GM19043 (cell line): ENCODE data around the gene GPC2.

Experiments
- ATAC-seq: cut with Tn5 transposase; IDR thresholded peaks from one replicate; pipeline ENCODE4 v1.9.1; 2021; ENCODE audit warnings: low read depth; ENCODE audit not compliant: unreplicated experiment

GPC2 gene

DNA sequence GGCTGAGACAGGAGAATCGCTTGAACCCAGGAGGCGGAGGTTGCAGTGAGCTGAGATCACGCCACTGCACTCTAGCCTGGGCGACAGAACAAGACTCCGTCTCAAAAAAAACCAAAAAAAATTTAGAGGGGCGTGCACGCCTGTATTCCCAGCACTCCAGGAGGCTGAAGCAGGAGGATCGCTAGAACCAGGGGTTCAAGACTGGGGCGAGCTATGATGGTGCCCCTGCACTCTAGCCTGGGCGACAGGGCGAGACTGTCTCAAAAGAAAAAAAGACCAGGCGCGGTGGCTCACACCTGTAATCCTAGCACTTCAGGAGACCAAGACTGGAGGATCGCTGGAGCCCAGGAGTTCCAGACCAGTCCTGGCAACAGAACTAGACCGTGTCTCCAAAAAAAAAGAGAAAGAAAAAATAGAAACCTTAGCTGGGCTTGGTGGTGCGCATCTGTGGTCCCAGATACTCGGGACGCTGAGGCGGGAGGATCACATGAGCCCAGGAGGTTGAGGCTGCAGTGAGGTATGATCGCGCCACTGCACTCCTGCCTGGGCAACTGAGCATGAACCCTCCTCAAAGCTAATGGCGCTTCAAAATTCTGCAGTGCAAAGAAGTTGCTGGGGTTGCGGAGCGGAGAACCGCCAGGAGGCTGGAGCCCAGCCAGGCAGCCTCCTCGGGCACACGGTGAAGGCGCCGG lies 50.8 kb downstream of the GPC2 start:
- peak; percentile 10 for ATAC-seq

DNA sequence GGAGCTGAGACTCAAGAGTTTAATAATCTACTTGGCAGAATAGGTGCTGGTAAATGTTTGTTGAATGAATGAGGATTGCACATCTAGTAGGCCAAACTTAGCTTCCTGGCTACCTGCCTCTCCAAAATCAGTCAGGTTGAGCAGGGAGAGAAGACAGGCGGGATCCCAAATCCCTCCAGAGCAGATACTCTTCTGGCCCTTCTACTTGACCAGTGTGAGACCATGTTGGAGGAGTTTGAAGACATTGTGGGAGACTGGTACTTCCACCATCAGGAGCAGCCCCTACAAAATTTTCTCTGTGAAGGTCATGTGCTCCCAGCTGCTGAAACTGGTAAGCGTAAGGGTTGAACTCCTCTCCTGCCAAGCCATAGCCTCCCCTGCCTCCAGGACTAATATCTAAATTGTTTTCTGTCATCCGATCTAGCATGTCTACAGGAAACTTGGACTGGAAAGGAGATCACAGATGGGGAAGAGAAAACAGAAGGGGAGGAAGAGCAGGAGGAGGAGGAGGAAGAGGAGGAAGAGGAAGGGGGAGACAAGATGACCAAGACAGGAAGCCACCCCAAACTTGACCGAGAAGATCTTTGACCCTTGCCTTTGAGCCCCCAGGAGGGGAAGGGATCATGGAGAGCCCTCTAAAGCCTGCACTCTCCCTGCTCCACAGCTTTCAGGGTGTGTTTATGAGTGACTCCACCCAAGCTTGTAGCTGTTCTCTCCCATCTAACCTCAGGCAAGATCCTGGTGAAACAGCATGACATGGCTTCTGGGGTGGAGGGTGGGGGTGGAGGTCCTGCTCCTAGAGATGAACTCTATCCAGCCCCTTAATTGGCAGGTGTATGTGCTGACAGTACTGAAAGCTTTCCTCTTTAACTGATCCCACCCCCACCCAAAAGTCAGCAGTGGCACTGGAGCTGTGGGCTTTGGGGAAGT lies 52.6 kb downstream of the GPC2 start:
- ATAC-seq: no peak

DNA sequence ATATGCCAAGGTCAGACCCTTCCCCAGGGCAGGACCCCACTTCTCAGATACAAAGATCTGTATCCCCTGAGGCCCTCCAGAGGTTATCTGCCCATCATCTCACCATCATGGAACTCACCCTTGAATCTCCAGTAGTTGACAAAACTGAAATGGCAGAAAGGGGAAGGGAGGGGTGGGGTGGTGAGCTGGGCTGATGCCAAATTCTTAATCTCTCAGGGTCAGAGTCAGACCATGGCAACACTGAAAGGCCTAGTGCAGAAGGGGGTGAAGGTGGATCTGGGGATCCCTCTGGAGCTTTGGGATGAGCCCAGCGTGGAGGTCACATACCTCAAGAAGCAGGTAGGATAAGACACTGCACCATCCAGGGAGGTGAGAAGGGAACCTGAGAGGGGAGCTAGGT lies 54.6 kb downstream of the GPC2 start:
- no peak for ATAC-seq

DNA sequence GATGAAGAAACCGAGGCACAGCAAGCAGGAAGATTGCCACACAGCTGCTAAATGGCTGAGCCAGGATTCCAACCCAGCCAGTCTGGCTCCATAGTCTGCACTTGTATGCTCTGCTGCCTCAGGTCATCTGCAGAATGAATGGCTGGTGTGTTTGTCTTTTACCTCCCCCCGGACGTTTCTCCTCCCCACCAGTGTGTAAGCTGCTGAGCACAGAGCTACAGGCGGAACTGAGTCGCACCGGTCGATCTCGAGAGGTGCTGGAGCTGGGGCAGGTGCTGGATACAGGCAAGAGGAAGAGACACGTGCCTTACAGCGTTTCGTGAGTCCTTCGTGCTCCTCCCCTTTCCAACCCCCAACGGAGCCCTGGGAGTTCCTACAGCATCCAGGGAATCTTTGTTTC lies 55.1 kb downstream of the GPC2 start:
- ATAC-seq: no peak

DNA sequence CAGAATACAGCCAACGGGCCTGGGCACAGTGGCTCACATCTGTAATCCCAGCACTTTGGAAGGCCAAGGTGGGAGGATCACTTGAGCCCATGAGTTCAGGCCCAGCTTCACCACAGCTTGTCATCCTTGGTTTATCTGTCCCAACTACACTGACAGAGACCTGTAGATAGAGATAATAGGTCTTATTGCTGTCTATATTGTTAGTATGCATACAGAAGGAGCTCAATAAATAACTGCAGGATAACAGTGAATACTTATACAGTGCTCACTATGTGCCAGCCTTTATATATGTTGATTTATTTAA lies 56.5 kb downstream of the GPC2 start:
- no peak for ATAC-seq

DNA sequence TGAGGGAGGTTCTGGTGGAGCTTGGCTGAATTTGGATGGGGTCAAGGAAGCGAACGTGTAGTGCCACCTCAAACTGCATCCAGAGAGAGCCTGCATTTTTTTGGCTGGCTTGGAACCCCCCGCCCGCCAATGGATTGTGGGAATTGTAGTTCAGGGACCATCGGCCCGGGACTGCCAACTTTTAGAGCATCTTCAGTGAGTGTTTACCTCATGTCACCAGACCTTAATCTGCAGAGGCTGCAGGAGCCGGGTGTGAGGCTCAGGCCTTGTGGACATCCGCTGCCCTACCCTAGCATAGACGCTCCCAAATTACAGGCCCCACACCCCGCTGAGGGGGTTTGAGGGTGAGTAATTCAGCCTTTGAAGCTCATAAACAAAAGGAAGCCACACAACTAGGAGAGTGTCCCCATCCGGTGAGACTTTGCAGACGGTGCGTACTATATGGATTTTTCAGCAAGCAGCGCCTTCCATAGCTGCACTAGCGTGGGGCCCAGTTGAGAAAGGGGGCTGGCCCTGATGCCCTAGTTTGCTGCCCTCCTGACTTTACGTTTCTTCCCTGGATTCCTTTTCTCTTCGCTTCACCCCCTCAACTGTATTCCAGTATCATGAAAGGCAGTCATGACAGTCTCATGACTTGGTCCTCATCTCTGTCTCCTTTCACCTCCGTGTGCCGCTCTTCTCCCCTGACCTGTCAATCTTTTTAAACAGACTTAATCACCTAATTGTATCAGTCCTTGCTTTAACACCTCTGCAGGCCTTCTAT lies 57.0 kb downstream of the GPC2 start:
- peak; percentile 23 for ATAC-seq
